Spleen (tissue), 11 donors: ENCODE data around the gene GLG1. TPM values are rescaled to one million over a fixed set of nuclear protein-coding genes. Genes with fewer than 3 reads are reported as not detected.

ENCODE experiments used
- DNase-seq: peaks from one replicate; pipeline ENCODE4 v3.0.0-alpha.2; 2020
- H3K27ac ChIP-seq, 8 donors: fragments of 200-600 bp; sonication (generic) in 7 of 8; 1 replicate in 4 of 8; 2 replicates in 4 of 8; pipeline versions ENCODE4 v1.5.0 to v1.8.0; 2016 to 2021; ENCODE audit warnings: inconsistent platforms in 4 of 8, mild to moderate bottlenecking in 4 of 8, moderate library complexity in 1 of 8
- H3K27me3 ChIP-seq, 7 donors: fragments of 200-600 bp; sonication (generic) in 6 of 7; replicated peaks in 1 of 7; 1 replicate in 4 of 7; 2 replicates in 3 of 7; pipeline versions ENCODE4 v1.5.0 to v1.8.0; 2016 to 2021; ENCODE audit warnings: inconsistent platforms in 3 of 7, mild to moderate bottlenecking in 1 of 7
- H3K36me3 ChIP-seq, 6 donors: fragments of 200-600 bp; sonication (generic) in 5 of 6; 1 replicate in 4 of 6; 2 replicates in 2 of 6; pipeline versions ENCODE4 v1.5.0 to v1.8.0; 2016 to 2021; ENCODE audit warnings: inconsistent platforms in 2 of 6
- H3K4me1 ChIP-seq, 6 donors: fragments of 200-600 bp; sonication (generic) in 5 of 6; 1 replicate in 3 of 6; 2 replicates in 3 of 6; pipeline versions ENCODE4 v1.5.0 to v1.8.0; 2016 to 2021; ENCODE audit warnings: inconsistent platforms in 3 of 6
- H3K4me3 ChIP-seq, 8 donors: fragments of 200-600 bp; sonication (generic) in 7 of 8; 1 replicate in 4 of 8; 2 replicates in 4 of 8; pipeline versions ENCODE4 v1.5.0 to v1.8.0; 2016 to 2021; ENCODE audit warnings: inconsistent platforms in 4 of 8, mild to moderate bottlenecking in 4 of 8, moderate library complexity in 2 of 8
- H3K9me3 ChIP-seq, 8 donors: fragments of 200-600 bp; sonication (generic) in 7 of 8; 1 replicate in 4 of 8; 2 replicates in 4 of 8; pipeline versions ENCODE4 v1.5.0 to v1.8.0; 2016 to 2021; ENCODE audit warnings: inconsistent platforms in 4 of 8
- CTCF ChIP-seq, 11 experiments: fragments of 200-600 bp in 7 of 11; fragments of 450-650 bp in 4 of 11; sonication (generic) in 4 of 11; IDR thresholded peaks in 8 of 11; conservative IDR thresholded peaks in 3 of 11; 1 replicate in 7 of 11; 2 replicates in 4 of 11; pipeline versions ENCODE4 v1.4.0 to v1.8.0; 2016 to 2021; ENCODE audit warnings: antibody characterized with exemption in 11 of 11, inconsistent platforms in 4 of 11, mild to moderate bottlenecking in 1 of 11
- POLR2A ChIP-seq, 3 donors: fragments of 450-650 bp; IDR thresholded peaks; one replicate each; pipeline ENCODE4 v1.5.1; 2017; ENCODE audit warnings: antibody characterized with exemption in 3 of 3, mild to moderate bottlenecking in 1 of 3
- POLR2AphosphoS5 ChIP-seq, 3 donors: sonication (generic); formaldehyde crosslinking; IDR thresholded peaks; one replicate each; pipeline ENCODE4 v1.5.1; 2017; ENCODE audit warnings: antibody characterized with exemption in 3 of 3
- WGBS, 5 donors: extraction: QIAGEN DNeasy Blood & Tissue Kit in 3 of 5; methylation state at CpG; one replicate each; pipeline versions ENCODE4 v1.1.5 to v1.1.7; 2013 to 2018; 5-methylcytosine and 5-hydroxymethylcytosine counted together
- intact Hi-C: fragments of 100-400 bp; cut with DNase I; formaldehyde crosslinking; loops from one replicate; pipeline ENCODE4 v1.15.0; 2023; ENCODE audit warnings: low total_unique reads
- polyA plus RNA-seq, 3 donors: library from polyadenylated mRNA; stranded (reverse); fragments of 200-250 nt; gene quantifications; one replicate each; pipeline ENCODE4 v1.2.1, GENCODE V29; 2013
- total RNA-seq, 7 donors: library from RNA; depleted of rRNA in 3 of 7; stranded (reverse); fragments of >200 nt in 3 of 7; fragmentation: NEBNext Ultra II Directional in 4 of 7; extraction: Animal tissue kit (Norgen Biotek cat#: 25700) in 4 of 7; gene quantifications; one replicate each; pipeline versions ENCODE4 v1.1.0 to v1.2.1, GENCODE V29; 2016 to 2021
- donor health status: healthy with polysubstance abuse.
- donor health status: DM: no; HTN: no; CAD: no; lungs with moderate emphysema.
- donor health status: DM: no; HTN: no; CAD: no.
- donor health status: Bipolar disorder and iron deficiency.
- donor health status: healthy.
- donor health status: DM: no; HTN: no; CAD: no.
- donor health status: DM: yes; HTN: yes; CAD: no.

The GLG1 gene
- total and polyA plus RNA-seq, 10 donors, result 14.6 to 124 (median 101) TPM

GRCh38 chr16:74462361-74462760, 144.6 kb downstream of the GLG1 start:
- Histone ChIP-seq H3K27me3 (no peaks in the 10 kb centered on the region), H3K36me3 (peaks cover 6 to 100% (median 92%) of the 10 kb centered on the region in 6 donors), H3K27ac (no peak overlapping the region), H3K4me1 (peaks cover 0 to 11% (median 0%) of the 10 kb centered on the region in 6 donors), H3K4me3 (no peak overlapping the region), H3K9me3 (no peaks in the 10 kb centered on the region)
- 90 to 98% (median 96%) methylated on average over 4 of the region's 4 CpGs for WGBS, 5 donors
- TF ChIP-seq POLR2AphosphoS5 (IDR thresholded peaks at IDR 0.05) (no peak), CTCF (IDR thresholded peaks at IDR 0.05 in 8 of 11, conservative IDR thresholded peaks at IDR 0.05 in 3 of 11) (no peak), POLR2A (IDR thresholded peaks at IDR 0.05) (no peak)
- intact Hi-C loops, result no loop called here
- DNase-seq, result no peak

GRCh38 chr16:74461826-74462225, 145.1 kb downstream of the GLG1 start:
- peaks cover 6 to 100% (median 92%) of the 10 kb centered on the region in 6 donors for H3K36me3 ChIP-seq
- intact Hi-C loops, result no loop called here
- WGBS, 5 donors, result 95 to 97% (median 96%) methylated on average over 9 of the region's 9 CpGs
- H3K9me3 ChIP-seq, result no peaks in the 10 kb centered on the region
- TF ChIP-seq POLR2A (IDR thresholded peaks at IDR 0.05) (no peak), POLR2AphosphoS5 (IDR thresholded peaks at IDR 0.05) (no peak), CTCF (IDR thresholded peaks at IDR 0.05 in 8 of 11, conservative IDR thresholded peaks at IDR 0.05 in 3 of 11) (no peak)
- H3K4me1 ChIP-seq, result peaks cover 0 to 6% (median 0%) of the 10 kb centered on the region in 6 donors
- no peak overlapping the region for H3K4me3 ChIP-seq
- no peak overlapping the region for H3K27ac ChIP-seq
- no peak for DNase-seq
- no peaks in the 10 kb centered on the region for H3K27me3 ChIP-seq

DNA sequence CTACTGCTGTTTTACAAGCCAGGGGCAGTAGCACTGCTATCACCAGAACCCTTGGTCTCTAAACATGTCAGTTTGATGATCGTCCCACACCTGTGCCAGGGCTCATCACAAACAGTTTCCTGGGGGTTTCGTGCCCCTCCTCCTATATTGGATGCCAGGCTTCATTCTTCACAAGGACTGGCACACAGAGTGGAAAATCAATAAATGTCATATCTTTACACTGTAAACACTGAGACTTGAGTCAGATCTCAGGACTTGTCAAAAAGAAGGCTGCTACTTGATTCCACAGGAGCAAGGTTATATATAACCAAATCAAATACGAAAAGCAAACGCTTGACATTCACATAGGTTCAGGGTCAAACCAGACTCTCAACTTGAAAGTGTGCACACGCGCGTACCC, 146.4 kb downstream of the GLG1 start:
- H3K4me3 ChIP-seq, result no peak overlapping the region
- H3K27ac ChIP-seq, result no peak overlapping the region
- 91 to 96% (median 94%) methylated on average over 7 of the region's 7 CpGs for WGBS, 5 donors
- H3K9me3 ChIP-seq, result no peaks in the 10 kb centered on the region
- DNase-seq, result no peak
- intact Hi-C loops, result no loop called here
- peaks cover 0 to 3% (median 0%) of the 10 kb centered on the region in 6 donors for H3K4me1 ChIP-seq
- H3K36me3 ChIP-seq, result peaks cover 5 to 100% (median 96%) of the 10 kb centered on the region in 6 donors
- TF ChIP-seq POLR2AphosphoS5 (IDR thresholded peaks at IDR 0.05) (no peak), POLR2A (IDR thresholded peaks at IDR 0.05) (no peak), CTCF (IDR thresholded peaks at IDR 0.05 in 8 of 11, conservative IDR thresholded peaks at IDR 0.05 in 3 of 11) (no peak)
- H3K27me3 ChIP-seq, result no peaks in the 10 kb centered on the region

DNA sequence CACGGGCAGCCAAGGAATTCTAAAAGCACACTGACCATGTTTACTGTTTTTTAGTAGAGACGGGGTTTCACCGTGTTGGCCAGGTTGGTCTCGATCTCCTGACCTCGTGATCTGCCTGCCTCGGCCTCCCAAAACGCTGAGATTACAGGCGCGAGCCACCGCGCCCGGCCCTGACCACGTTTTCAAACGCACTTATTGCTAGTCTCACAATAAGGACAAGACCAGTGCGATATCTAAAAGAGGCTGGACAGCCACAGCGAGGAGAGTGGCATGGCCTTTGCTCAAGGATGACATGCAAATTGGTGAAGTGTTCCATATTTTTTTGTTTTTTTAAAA, 150.7 kb downstream of the GLG1 start:
- Histone ChIP-seq H3K4me3 (no peak overlapping the region), H3K9me3 (no peaks in the 10 kb centered on the region), H3K27ac (no peak overlapping the region), H3K27me3 (no peaks in the 10 kb centered on the region), H3K4me1 (peaks cover 0 to 6% (median 0%) of the 10 kb centered on the region in 6 donors), H3K36me3 (peaks cover 0 to 100% (median 91%) of the 10 kb centered on the region in 6 donors)
- intact Hi-C loops, result no loop called here
- DNase-seq, result no peak
- no peak for TF ChIP-seq POLR2A (IDR thresholded peaks at IDR 0.05)
- TF ChIP-seq CTCF (IDR thresholded peaks at IDR 0.05 in 8 of 11, conservative IDR thresholded peaks at IDR 0.05 in 3 of 11), result no peak
- TF ChIP-seq POLR2AphosphoS5 (IDR thresholded peaks at IDR 0.05), result peak in 1 of 3 donors; percentile 12
- WGBS, 5 donors, result 94 to 97% (median 96%) methylated on average over 16 of the region's 16 CpGs
